HepG2 (cell line): ENCODE data around the gene RASD1. TPM values are rescaled to one million over a fixed set of nuclear protein-coding genes. Genes with fewer than 3 reads are reported as not detected.

ENCODE experiments used
- CBX5 ChIP-seq: sonication (generic); formaldehyde crosslinking; IDR thresholded peaks from 2 replicates; pipeline ENCODE4 v1.4.0; 2020; ENCODE audit warnings: missing genetic modification reagents, borderline replicate concordance
- CEBPZ ChIP-seq: IDR thresholded peaks from 2 replicates; pipeline ENCODE4 v1.6.1; 2012; ENCODE audit warnings: low read length, improper control_type of control experiment
- CREM ChIP-seq, 2 experiments: sonication (generic) in 1 of 2; formaldehyde crosslinking in 1 of 2; IDR thresholded peaks; 2 replicates each; pipeline versions ENCODE4 v1.4.0 to v1.6.1; 2016 to 2020; ENCODE audit warnings: antibody characterized with exemption in 1 of 2, mild to moderate bottlenecking in 1 of 2, missing genetic modification reagents in 1 of 2
- DR1 ChIP-seq: sonication (generic); formaldehyde crosslinking; IDR thresholded peaks from 2 replicates; pipeline ENCODE4 v1.8.0; 2021; ENCODE audit warnings: mild to moderate bottlenecking, missing genetic modification reagents, inconsistent platforms
- FOXM1 ChIP-seq: sonication (generic); formaldehyde crosslinking; IDR thresholded peaks from 2 replicates; pipeline ENCODE4 v1.5.0; 2020; ENCODE audit warnings: missing genetic modification reagents
- HMGA1 ChIP-seq: sonication (generic); formaldehyde crosslinking; conservative IDR thresholded peaks from 2 replicates; pipeline ENCODE4 v1.4.0; 2020; ENCODE audit warnings: missing genetic modification reagents
- MAX ChIP-seq: IDR thresholded peaks from 2 replicates; pipeline ENCODE4 v1.6.1; 2012; ENCODE audit warnings: inconsistent platforms
- NFAT5 ChIP-seq: sonication (generic); formaldehyde crosslinking; IDR thresholded peaks from 2 replicates; pipeline ENCODE4 v1.4.0; 2020; ENCODE audit warnings: missing genetic modification reagents
- ONECUT2 ChIP-seq: sonication (generic); formaldehyde crosslinking; IDR thresholded peaks from 2 replicates; pipeline ENCODE4 v1.4.0; 2020; ENCODE audit warnings: missing genetic modification reagents
- PCBP2 ChIP-seq: fragments of 200-400 bp; formaldehyde crosslinking; optimal IDR thresholded peaks from 2 replicates; pipeline ENCODE3; 2018; ENCODE audit warnings: low read length, low read depth; ENCODE audit not compliant: poor library complexity, severe bottlenecking
- POLR2AphosphoS5 ChIP-seq: IDR thresholded peaks from 2 replicates; pipeline ENCODE4 v1.6.1; 2012; ENCODE audit warnings: low read depth, low read length
- TCF7L2 ChIP-seq: IDR thresholded peaks from 2 replicates; pipeline ENCODE4 v1.6.1; 2011; ENCODE audit warnings: mild to moderate bottlenecking, low read depth, low read length, moderate library complexity
- THAP7 ChIP-seq: sonication (generic); formaldehyde crosslinking; IDR thresholded peaks from 2 replicates; pipeline ENCODE4 v1.8.1; 2023; ENCODE audit warnings: mild to moderate bottlenecking, missing genetic modification reagents
- UBTF ChIP-seq: sonication (generic); formaldehyde crosslinking; IDR thresholded peaks from 2 replicates; pipeline ENCODE4 v1.4.0; 2020; ENCODE audit warnings: mild to moderate bottlenecking, missing genetic modification reagents
- XRCC5 ChIP-seq: fragments of 200-400 bp; formaldehyde crosslinking; optimal IDR thresholded peaks from 2 replicates; pipeline ENCODE3; 2017; ENCODE audit warnings: mild to moderate bottlenecking, low read length
- ZNF451 ChIP-seq: sonication (generic); formaldehyde crosslinking; IDR thresholded peaks from 2 replicates; pipeline ENCODE4 v1.5.0; 2020; ENCODE audit warnings: mild to moderate bottlenecking, missing genetic modification reagents
- ZNF713 ChIP-seq: sonication (generic); formaldehyde crosslinking; IDR thresholded peaks from 2 replicates; pipeline ENCODE4 v1.4.0; 2020; ENCODE audit warnings: mild to moderate bottlenecking, missing genetic modification reagents
- ZNF766 ChIP-seq: sonication (generic); formaldehyde crosslinking; IDR thresholded peaks from 2 replicates; pipeline ENCODE4 v1.5.0; 2020; ENCODE audit warnings: missing genetic modification reagents, borderline replicate concordance
- polyA plus RNA-seq, 8 experiments: library from polyadenylated mRNA; depleted of rRNA in 3 of 8; stranded (reverse) in 7 of 8; unstranded in 1 of 8; fragments of >200 nt; fragmentation: Illumina TruSeq in 4 of 8; extraction: Trizol in 4 of 8; gene quantifications; 2 replicates each; pipeline versions ENCODE4 v1.2.1 to v1.2.3, GENCODE V29; 2011 to 2016; ENCODE audit warnings: low read depth in 4 of 8, missing spikeins in 1 of 8, mixed read lengths in 1 of 8; ENCODE audit not compliant: insufficient read depth in 1 of 8
- total RNA-seq, 5 experiments: library from RNA; depleted of rRNA; stranded (reverse); fragments of >200 nt; fragmentation: Illumina TruSeq; extraction: Trizol; gene quantifications; 2 replicates each; pipeline ENCODE4 v1.2.3, GENCODE V29; 2016; ENCODE audit warnings: low read depth in 1 of 5

Gene RASD1
- total and polyA plus RNA-seq, 2 of the 13 experiments (the other 11 are each of a cell fraction or from before 2014, with no cell fraction given): 1.6 to 4.2 TPM

- TF ChIP-seq CEBPZ: no peak
- TF ChIP-seq CREM (IDR thresholded peaks at IDR 0.05): peak; percentile 97
- peak; percentile 97 for TF ChIP-seq CREM (CRISPR knock-in tag; IDR thresholded peaks at IDR 0.05)
- TF ChIP-seq MAX: peak; percentile 65
- TF ChIP-seq THAP7 (CRISPR knock-in tag): peak; percentile 76; the same call in 1 of the 2 replicates
- peak; percentile 81 for TF ChIP-seq UBTF
- no peak for TF ChIP-seq ZNF713 (CRISPR knock-in tag)
- TF ChIP-seq ONECUT2 (CRISPR knock-in tag): no peak
- TF ChIP-seq HMGA1 (CRISPR knock-in tag): no peak
- TF ChIP-seq CBX5: 0 out of 2 replicates have a peak, but pooled peaks have one; percentile 64
- TF ChIP-seq XRCC5: no peak
- TF ChIP-seq FOXM1: no peak
- TF ChIP-seq ZNF766: 0 out of 2 replicates have a peak, but pooled peaks have one; percentile 27
- TF ChIP-seq NFAT5 (CRISPR knock-in tag): 0 out of 2 replicates have a peak, but pooled peaks have one; percentile 23
- no peak for TF ChIP-seq PCBP2
- peak; percentile 80; the same call in 1 of the 2 replicates for TF ChIP-seq ZNF451
- TF ChIP-seq TCF7L2: no peak
- TF ChIP-seq DR1 (CRISPR knock-in tag): no peak; the same call in 1 of the 2 replicates
- peak; percentile 71 for TF ChIP-seq POLR2AphosphoS5
These were observed 19.2 kb downstream of the RASD1 start, which contains the start of gene MED9 (continued) for GRCh38 chr17:17476865-17477467.
